Measurements from ENCODE around the gene PHACTR1.

Gene PHACTR1

GRCh38 chr6:13072686-13073347, 356.2 kb downstream of the PHACTR1 start:
- DNase-seq (ENCODE audit: low spot score): no peak

GRCh38 chr6:13074415-13075140, 358.0 kb downstream of the PHACTR1 start:
- no peak for DNase-seq (ENCODE audit: low spot score)

- no peak for DNase-seq (ENCODE audit: low spot score)
Measured at GRCh38 chr6:13075141-13075845, 358.7 kb downstream of the PHACTR1 start.

- no peak for DNase-seq (ENCODE audit: low spot score)
Measured at GRCh38 chr6:13076575-13076974, 360.0 kb downstream of the PHACTR1 start.

GRCh38 chr6:13077117-13077516, 360.6 kb downstream of the PHACTR1 start:
- no peak for DNase-seq (ENCODE audit: low spot score)

- no peak for DNase-seq (ENCODE audit: low spot score)
Measured at GRCh38 chr6:13079096-13079723, 362.6 kb downstream of the PHACTR1 start.

- no peak for DNase-seq (ENCODE audit: low spot score)
Measured at GRCh38 chr6:13080462-13081188, 364.1 kb downstream of the PHACTR1 start.

- DNase-seq (ENCODE audit: low spot score): no peak
Measured at GRCh38 chr6:13081189-13081563, 364.6 kb downstream of the PHACTR1 start.

GRCh38 chr6:13089296-13089994, 372.9 kb downstream of the PHACTR1 start:
- no peak for DNase-seq (ENCODE audit: low spot score)

- no peak for DNase-seq (ENCODE audit: low spot score)
Measured at GRCh38 chr6:13091192-13091591, 374.6 kb downstream of the PHACTR1 start.

- no peak for DNase-seq (ENCODE audit: low spot score)
Measured at GRCh38 chr6:13094781-13095425, 378.3 kb downstream of the PHACTR1 start.

- no peak for DNase-seq (ENCODE audit: low spot score)
Measured at GRCh38 chr6:13096084-13096483, 379.5 kb downstream of the PHACTR1 start.

GRCh38 chr6:13097454-13097853, 380.9 kb downstream of the PHACTR1 start:
- DNase-seq (ENCODE audit: low spot score): no peak

- no peak for DNase-seq (ENCODE audit: low spot score)
Measured at GRCh38 chr6:13098006-13098405, 381.4 kb downstream of the PHACTR1 start.

- DNase-seq (ENCODE audit: low spot score): no peak
Measured at GRCh38 chr6:13098793-13099570, 382.4 kb downstream of the PHACTR1 start.

GRCh38 chr6:13099771-13100170, 383.2 kb downstream of the PHACTR1 start:
- no peak for DNase-seq (ENCODE audit: low spot score)

- no peak for DNase-seq (ENCODE audit: low spot score)
Measured at GRCh38 chr6:13101409-13101808, 384.8 kb downstream of the PHACTR1 start.

GRCh38 chr6:13101985-13102384, 385.4 kb downstream of the PHACTR1 start:
- no peak for DNase-seq (ENCODE audit: low spot score)

GRCh38 chr6:13103169-13103568, 386.6 kb downstream of the PHACTR1 start:
- DNase-seq (ENCODE audit: low spot score): no peak

- no peak for DNase-seq (ENCODE audit: low spot score)
Measured at GRCh38 chr6:13105139-13105538, 388.6 kb downstream of the PHACTR1 start.
